Measurements from ENCODE around the gene RHOT1.
A peak's percentile ranks its signal among the peaks of the same experiment; 100 is the strongest.
"Not testable (repeated sequence)": the region's sequence is repeated elsewhere in the genome, so short reads cannot be mapped to it uniquely, and the experiment has no call there.

Gene RHOT1

GRCh38 chr17:32124985-32125847 is 17.1 kb upstream of the RHOT1 start:
- peak; percentile 77 to 81 for DNase-seq

- no peak for DNase-seq
Measured at GRCh38 chr17:32125848-32126153, 16.5 kb upstream of the RHOT1 start.

- no peak for DNase-seq
Measured at GRCh38 chr17:32126325-32126724, 16.0 kb upstream of the RHOT1 start.

DNA sequence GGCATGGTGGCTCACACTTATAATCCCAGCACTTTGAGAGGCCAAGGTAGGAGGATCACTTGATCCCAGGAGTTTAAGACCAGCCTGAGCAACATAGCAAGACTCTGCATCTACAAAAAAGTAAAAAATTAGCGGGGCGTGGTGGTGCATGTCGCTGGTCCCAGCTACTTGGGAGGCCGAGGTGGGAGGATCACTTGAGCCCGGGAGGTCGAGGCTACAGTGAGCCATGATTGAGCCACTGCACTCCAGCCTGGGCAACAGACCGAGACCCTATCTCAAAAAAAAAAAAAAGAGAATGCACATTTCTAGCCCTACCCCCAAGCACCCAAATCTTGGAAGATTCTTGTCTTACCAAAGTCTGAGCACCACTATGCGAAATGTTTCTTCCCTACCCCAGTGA is 15.6 kb upstream of the RHOT1 start:
- no peak for DNase-seq

- DNase-seq, result peak; percentile 72 to 81
Measured at GRCh38 chr17:32127158-32127897, 15.0 kb upstream of the RHOT1 start.

DNA sequence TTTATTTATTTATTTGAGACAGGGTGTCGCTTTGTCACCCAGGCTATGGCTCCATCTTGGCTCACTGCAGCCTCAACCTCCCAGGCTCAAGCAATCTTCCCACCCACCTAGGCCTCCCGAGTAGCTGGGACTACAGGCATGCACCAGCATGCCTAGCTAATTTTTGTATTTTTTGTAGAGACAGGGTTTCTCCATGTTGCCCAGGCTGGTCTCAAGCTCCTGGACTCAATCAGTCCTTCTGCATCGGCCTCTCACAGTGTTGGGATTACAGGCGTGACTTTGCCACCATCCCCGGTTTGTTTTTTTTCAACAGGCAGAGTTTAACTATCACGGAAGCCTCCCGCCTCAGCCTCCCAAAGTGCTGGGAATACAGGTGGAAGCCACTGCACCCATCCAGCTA is 13.8 kb upstream of the RHOT1 start:
- not testable (repeated sequence) for DNase-seq

DNA sequence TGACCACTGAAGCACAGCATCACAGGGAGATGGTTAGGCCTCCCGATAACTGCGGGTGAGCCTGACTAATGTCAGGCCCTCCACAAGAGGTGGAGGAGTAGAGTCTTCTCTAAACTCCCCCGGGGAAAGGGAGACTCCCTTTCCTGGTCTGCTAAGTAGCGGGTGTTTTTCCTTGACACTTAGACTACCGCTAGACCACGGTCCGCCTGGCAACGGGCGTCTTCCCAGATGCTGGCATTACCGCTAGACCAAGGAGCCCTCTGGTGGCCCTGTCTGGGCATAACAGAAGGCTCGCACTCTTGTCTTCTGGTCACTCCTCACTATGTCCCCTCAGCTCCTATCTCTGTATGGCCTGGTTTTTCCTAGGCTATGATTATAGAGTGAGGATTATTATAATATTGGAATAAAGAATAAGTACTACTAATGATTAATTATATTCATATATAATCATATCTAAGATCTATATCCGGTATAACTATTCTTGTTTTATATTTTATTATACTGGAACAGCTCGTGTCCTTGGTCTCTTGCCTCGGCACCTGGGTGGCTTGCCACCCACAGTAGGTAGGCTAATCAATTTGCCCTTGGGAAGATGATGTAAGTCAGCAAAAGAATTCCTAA is 6.7 kb upstream of the RHOT1 start:
- DNase-seq, result peak in 1 of 2 experiments; percentile 16

- no peak for DNase-seq
Measured at GRCh38 chr17:32136856-32137255, 5.4 kb upstream of the RHOT1 start.

- DNase-seq, result not testable (repeated sequence)
Measured at GRCh38 chr17:32139504-32139903, 2.8 kb upstream of the RHOT1 start.

DNA sequence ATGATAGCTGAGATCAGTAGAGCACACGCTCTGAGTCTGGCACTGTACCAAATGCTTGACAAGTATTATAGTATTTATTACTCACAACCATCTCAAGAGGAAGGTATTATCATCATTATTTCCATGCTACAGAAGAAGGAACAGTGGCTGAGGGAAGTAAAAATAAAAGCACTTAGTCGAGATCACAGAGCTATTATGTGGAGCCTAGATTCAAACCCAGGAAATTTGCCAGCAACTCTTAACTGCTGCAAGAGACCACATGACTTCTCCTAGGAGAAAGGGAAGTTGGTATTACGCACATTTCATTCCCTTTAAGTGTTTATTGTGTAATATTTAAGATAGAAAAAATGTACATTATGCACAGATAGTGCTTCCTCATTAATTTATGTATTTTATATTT is 1.0 kb upstream of the RHOT1 start:
- peak; percentile 40 to 61 for DNase-seq

DNA sequence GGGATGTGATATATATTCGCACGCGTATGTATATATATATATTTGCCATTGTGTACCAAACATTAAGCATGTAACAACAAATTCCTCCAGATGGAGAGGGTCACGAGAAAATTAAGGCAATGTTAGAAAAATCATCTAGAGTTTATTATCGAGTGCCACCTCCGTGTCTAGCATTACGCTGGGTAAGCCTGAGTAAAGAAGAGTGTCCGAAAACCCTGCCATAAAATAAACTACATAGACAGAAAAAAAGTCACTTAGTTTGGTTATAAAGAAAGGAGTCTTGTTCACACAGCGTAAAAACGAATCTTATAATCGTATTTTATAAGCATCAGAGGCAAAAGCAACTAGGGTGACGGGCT is 644 bp upstream of the RHOT1 start:
- no peak for DNase-seq

DNA sequence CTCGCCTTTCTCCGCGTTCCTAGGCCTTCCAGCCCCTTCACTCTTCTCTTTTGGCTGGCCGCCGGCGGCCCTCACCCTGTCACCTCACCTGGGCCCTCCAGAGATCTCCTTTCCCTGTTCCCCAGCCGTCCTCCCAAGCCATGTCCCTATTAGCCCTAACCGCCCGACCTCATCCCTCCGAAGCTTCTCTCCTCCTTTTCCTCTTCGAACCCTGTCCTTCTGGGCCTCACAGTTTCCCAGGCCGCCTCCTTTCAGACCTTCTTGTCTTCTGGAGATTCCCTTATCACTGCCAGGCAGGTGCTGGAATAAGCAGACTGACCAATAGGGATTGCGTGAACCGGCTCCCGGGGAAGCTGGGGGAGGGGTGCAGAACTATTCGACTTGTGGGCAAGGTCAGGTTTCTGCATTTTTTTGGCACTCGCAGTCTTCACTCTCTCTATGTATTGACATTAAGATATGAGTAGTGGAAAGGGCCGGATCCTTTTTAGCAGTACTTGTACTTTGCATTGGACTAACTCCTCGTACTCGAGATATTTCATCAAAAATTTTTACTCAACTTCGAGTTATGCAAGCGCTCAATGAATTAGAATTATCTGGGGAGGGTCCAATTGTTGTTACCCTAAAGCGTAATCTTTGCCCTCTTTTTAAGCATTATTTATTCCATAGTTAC is 690 bp downstream of the RHOT1 start:
- DNase-seq, result peak; percentile 35 to 61

DNA sequence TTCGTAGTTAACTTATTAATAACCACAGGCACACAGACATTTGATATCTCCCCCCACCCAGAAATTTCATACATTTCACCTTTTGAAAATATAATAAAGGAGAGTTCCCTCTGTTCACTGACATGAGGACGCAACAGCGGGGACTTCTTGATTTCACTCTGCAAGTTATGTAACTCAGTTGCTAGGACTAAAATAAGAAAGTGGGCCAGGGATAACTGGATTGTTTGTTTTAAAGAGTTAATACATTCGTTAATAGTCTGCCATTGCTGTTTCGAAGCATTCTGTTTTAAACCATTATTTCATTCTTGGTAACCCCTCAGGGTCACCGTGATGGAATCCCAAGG is 1.2 kb downstream of the RHOT1 start:
- DNase-seq, result no peak

- DNase-seq, result not testable (repeated sequence)
Measured at GRCh38 chr17:32144442-32144841, 2.1 kb downstream of the RHOT1 start.

GRCh38 chr17:32148351-32148750 is 6.0 kb downstream of the RHOT1 start:
- DNase-seq, result no peak

DNA sequence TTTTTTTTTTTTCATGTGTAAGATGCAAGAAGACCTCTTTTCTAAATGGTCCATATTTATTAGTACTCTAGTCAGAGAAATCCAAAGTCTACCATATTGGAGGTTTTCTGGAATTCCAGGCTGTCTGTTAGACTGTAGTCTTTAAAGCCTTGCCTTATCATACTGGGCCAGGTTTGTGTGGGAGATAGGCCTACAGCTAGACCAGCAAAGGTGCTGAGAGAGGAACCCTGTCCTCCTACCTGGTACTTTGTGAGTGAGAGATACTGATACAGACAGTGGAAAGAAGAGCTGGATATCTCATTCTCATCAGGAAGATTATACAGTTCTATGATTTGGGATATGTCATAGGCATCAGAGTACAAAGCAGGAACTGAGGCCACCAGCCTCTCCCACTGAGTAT is 8.1 kb downstream of the RHOT1 start:
- DNase-seq, result no peak

GRCh38 chr17:32152130-32152529 is 9.8 kb downstream of the RHOT1 start:
- DNase-seq, result no peak

GRCh38 chr17:32155896-32156295 is 13.6 kb downstream of the RHOT1 start:
- DNase-seq, result peak in 1 of 2 experiments; percentile 30

- DNase-seq, result peak; percentile 88 to 96
Measured at GRCh38 chr17:32156656-32157055, 14.4 kb downstream of the RHOT1 start.

- DNase-seq, result peak; percentile 55 to 83
Measured at GRCh38 chr17:32157225-32157624, 14.9 kb downstream of the RHOT1 start.

DNA sequence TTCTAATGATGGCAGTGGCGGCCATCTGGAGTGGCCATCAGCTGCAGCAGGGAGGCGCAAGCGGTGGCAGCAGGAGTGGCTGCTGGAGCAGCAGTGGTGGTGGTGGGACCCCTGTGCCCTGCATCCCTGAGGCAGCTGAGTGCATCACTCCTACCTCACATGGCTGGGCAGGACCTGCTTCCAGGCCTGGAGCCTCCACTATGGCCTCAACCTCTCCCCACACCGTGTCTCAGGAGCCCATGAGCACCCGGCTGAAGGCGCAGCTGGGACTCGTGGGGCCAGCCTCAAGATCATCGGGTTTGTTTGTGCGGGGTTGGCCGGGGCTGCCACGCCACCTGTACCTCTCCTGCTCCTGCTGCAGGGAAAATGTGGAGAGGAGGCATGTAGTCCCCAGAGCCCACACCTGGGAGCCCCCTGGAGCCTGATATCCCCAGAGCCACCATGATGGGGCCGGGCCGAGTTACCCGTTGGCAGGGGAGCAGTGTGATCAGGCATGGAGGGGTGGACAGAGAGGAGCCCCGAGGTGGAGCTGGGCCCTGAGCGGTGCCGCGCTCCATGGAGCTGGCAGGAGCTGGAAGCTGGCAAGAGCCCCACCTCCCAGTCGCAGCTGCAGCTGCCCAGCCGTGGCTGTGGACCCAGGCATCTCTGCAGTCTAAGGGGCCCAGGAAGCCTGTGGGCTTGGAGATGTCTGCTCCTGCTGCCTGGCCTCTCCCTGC is 16.7 kb downstream of the RHOT1 start:
- no peak for DNase-seq

- no peak for DNase-seq
Measured at GRCh38 chr17:32159586-32160438, 17.5 kb downstream of the RHOT1 start.

Data from NCI-H524 (cell line).